GM10847 (cell line): Measurements from ENCODE around the gene CYTH3.

Source experiments
- POLR2A ChIP-seq: IDR thresholded peaks from 2 replicates; pipeline ENCODE4 v1.6.1; 2011; ENCODE audit not compliant: insufficient read length; ENCODE audit errors: extremely low read depth

CYTH3 gene

DNA sequence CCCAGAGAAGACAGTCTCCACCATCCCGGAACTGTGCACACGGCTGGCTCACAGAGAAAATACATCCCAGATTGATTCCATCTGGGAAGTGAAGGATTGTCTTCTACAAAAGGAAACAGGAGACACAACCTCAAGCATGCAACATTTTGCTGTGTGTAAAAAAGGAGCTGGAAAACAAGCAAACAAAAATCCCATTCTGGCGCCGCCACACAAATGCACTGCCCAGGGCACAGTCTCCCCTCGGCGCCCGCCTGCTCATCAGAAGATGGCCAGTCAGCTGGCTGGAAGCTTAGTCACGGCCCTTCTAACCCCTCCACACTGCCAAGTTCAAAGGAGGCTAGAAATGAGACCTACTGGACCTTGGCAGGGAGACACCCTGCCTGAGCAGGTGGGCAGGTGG, 14.1 kb upstream of the CYTH3 start:
- no peak for TF ChIP-seq POLR2A

GRCh38 chr7:6284461-6285360, 12.3 kb upstream of the CYTH3 start:
- no peak for TF ChIP-seq POLR2A

- TF ChIP-seq POLR2A: no peak
Measured at GRCh38 chr7:6284055-6284400, 11.6 kb upstream of the CYTH3 start.

GRCh38 chr7:6279937-6280336, 7.5 kb upstream of the CYTH3 start:
- no peak for TF ChIP-seq POLR2A

- TF ChIP-seq POLR2A: no peak
Measured at GRCh38 chr7:6279341-6279740, 6.9 kb upstream of the CYTH3 start.

- no peak for TF ChIP-seq POLR2A
Measured at GRCh38 chr7:6278749-6279310, 6.4 kb upstream of the CYTH3 start.

GRCh38 chr7:6277476-6277875, 5.1 kb upstream of the CYTH3 start:
- no peak for TF ChIP-seq POLR2A

GRCh38 chr7:6276911-6277408, 4.5 kb upstream of the CYTH3 start:
- no peak for TF ChIP-seq POLR2A

DNA sequence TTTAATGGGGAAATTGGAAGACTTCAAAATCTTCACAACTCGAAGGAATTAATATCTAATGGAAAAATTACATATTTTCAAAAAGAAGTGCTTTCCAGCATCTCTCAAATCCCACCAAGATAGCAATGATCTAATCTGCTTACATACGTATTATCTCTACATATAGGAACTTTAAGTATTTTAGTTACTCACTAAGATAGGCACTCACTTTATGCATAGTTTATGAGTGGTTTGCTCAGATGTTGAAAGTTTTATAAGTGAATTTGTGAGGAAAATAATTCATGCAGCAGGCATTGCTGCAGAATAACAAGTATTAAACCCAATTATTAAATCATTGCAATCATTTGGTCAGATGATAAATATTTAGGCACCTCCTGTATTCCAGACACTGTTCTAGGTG, 2.3 kb upstream of the CYTH3 start:
- TF ChIP-seq POLR2A: no peak

DNA sequence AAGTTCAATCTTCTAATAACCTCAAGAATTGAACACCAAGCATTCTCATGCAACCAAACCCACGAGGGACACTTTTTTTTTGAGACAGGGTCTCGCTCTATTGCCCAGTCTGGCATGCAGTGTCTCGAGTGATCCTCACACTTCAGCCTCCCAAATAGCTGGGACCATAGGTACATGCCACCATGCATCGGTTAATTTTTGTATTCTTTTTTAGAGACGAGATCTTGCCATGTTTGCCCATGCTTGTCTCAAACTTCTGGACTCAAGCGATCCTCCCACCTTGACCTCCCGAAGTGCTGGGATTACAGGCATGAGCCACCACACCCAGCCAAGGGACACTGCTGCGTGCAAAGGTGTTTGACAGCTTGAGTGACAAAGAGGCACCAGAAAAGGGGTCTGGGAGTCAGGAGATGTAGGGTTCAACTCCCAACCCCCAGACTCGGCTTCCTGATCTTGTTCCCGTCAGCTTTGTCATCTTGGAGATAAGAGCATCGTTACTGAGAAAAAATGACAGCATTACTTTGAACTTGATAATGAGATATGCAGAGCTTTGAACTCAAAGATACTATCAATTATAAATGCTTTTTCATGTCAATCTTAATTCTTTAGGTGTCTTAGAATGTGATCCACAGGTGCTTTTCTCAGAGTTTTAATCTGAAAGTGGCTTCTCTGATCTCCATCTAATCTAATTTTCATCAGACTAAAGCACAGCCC, 1.6 kb upstream of the CYTH3 start:
- no peak for TF ChIP-seq POLR2A

DNA sequence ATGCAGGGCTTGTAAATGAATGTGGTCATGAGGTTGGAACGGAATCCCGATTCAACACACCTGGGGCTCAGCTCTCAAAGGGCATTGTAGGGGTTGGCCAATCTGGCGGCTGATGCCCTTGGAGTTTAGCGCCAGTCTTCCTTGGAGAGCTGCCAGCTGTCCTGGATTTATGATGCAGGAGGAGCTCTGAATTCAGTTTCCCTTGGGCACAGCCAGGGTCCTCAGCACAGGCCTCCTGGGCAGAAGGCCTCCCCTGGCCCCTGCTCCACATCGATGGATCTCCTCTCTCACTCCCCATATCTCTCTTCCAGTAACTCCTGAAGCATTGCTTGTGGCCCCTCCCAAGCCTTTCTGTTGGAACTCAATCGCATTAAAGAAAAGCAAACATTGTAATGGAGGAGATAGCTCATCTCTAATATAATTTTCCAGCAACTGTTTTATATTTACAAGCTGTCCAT, 985 bp upstream of the CYTH3 start:
- TF ChIP-seq POLR2A: no peak

- TF ChIP-seq POLR2A: no peak
Measured at GRCh38 chr7:6271694-6272440, 557 bp downstream of the CYTH3 start.

DNA sequence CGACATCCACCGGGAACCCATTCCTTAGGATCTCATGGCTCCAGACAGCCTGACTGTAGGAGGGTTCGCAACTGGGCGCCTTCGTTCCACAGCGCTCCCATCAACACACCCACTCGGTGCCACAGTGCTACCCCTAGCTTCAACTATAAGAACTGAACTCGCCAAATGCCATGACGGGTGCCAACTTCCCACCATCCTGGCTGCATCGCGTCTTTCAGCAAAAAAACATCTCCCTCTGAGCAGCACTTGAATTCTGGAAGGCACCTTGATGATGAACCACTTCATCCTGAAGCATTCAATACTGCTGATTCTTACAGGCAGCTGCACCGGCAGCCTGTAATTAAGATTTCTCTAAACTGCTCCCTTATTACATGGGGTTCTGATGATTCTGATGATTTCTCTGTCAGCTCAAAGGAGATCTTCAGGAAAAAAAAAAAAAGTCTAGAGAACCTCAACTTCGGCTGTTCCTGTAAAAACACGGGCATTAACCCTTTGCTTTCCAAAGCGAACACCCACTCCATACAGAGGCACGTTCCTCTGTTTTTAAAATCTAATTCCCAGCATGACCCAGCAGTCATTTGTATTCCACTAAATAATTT, 1.3 kb downstream of the CYTH3 start:
- TF ChIP-seq POLR2A: no peak

GRCh38 chr7:6269527-6269926, 2.9 kb downstream of the CYTH3 start:
- TF ChIP-seq POLR2A: no peak

- no peak for TF ChIP-seq POLR2A
Measured at GRCh38 chr7:6268907-6269306, 3.5 kb downstream of the CYTH3 start.
